Tongue (tissue), 3 donors: ENCODE results near the gene CRB2. TPM values are rescaled to one million over a fixed set of nuclear protein-coding genes. Genes with fewer than 3 reads are reported as not detected.

Experiments used
- DNase-seq: peaks from one replicate; pipeline ENCODE4 v3.0.0-alpha.2; 2015
- small RNA-seq: library from RNA; depleted of rRNA; stranded (forward); fragments of <200 nt; gene quantifications from one replicate; pipeline ENCODE3, GENCODE V24; 2014; ENCODE audit warnings: low replicate concordance
- total RNA-seq: library from RNA; depleted of rRNA; stranded (reverse); fragments of >200 nt; gene quantifications from one replicate; pipeline ENCODE4 v1.2.3, GENCODE V29; 2014

CRB2 gene
- total RNA-seq, 1 donor from 2014 or later: 0.72 TPM

DNA sequence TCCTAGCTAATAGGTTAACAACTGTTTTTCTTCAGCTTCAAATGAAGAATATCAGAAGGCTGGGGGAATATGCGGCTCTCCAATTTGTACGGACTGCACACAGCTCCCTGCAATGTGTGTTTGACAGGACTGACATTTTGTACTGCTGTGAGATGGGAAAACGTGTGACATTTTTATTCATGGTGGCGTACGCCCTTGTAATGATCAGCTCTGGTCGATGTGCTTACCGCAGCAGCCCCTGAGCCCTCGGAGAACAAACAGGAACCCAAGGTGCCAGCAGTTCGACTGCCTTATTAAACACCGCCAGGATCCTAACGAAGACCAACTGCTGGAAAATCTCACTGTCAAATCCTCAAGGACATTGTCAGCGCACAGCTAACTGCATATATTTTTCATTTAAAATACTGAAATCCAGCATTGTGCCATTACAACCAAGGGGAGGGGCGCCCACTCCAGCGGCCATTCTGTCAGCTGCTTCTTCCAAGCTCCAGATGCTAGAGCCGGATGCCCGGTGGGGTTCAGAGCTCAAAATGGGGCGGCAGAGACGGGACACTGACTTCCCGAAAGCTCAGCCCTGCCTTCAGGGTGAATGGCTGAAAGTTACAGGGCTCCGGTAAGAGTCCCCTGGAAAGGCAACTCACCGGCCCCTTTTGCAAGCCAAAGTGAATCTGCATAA, 66.8 kb downstream of the CRB2 start:
- no peak for DNase-seq

DNA sequence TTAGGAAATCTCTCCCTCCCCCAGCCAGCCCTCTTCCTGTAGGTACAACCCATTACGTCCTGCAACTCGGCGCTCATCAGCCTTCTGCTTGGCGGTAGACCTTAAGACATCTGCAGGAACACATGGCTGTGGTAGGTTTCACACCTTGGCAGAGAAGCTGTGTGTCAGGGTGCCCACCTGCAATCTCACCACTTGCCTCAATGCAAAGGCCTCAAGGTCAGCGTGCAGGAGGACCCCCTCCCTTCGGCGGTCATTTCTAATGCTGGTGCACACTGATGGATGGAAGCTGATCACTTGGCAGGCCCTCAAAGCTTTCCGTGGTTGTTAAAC, 67.3 kb downstream of the CRB2 start:
- no peak for DNase-seq

DNA sequence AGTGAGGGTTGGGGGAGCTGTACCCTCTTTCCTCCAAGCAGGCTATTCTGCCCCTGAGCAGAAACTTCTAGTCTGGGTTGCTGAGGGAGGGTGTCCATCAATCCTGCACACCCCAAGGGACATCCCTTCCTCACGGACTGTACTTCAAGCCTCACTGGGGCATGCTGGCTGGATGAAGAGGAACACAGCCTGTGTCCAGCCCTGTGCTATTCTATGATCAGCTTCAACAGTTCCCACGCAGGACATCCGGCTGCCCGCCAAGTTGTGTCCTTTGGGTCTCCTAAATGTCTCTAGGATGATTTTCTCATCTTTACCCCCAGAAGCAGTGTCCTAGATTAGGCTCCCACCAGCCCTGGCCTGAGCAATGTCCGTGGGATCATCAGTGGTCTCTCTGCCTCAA, 68.1 kb downstream of the CRB2 start:
- DNase-seq: no peak

DNA sequence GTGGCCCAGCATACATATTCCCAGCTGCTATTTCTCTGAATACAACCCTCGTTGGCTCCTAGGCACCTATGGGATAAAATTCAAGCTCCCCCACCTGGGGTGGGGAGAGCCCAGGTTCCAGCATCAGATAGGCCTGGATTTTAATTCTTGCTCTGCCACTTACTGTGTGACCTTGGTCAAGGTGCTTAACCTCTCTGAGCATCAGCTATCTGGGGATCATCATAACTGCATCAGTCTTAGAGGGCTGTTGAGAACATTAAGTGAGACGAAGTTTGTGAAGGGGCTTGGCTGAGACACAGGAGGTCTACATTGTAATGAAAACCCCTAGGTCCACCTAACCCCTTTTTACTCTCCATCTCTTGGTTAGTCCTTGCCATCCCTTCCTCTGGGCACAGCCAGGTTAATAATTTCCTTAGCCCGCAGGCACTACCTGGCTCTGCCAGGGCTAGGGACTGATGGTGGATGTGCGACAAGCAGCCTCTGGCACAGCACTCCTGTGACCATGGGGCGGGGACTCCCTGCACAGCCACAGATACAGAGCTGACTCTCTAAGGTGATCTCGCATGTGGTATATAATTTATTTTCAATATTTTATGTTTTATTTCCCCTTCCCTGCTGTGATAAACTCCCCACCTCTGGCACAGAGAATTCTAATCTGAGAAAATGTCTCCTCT, 68.7 kb downstream of the CRB2 start:
- no peak for DNase-seq

DNA sequence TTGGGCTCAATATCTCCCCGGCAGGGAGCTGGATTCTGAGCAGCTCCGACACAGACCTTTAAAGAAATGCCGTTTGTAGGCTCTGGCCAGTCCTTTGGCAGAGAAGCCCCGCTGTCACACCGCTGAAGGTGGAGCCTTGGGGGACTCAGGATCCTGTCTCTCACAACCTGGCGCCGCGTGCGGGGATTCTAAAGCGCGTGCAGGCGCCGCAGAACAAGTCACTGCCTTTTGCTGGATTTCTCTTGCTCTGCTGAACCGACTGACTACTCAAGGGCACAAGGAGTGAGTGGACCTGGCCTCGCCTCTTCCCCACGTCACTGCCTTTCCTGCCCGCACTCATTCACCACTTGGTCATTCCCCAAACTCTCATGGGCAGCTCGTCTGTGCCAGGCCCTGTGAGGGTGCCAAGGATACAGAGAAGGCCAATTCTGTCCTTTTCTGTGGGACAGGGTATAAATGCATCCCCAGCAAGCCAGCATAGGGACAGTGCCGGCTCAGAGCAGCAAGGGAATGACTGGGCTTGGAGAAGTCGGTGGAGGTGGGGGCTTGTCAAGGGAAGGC, 69.3 kb downstream of the CRB2 start:
- DNase-seq: no peak

DNA sequence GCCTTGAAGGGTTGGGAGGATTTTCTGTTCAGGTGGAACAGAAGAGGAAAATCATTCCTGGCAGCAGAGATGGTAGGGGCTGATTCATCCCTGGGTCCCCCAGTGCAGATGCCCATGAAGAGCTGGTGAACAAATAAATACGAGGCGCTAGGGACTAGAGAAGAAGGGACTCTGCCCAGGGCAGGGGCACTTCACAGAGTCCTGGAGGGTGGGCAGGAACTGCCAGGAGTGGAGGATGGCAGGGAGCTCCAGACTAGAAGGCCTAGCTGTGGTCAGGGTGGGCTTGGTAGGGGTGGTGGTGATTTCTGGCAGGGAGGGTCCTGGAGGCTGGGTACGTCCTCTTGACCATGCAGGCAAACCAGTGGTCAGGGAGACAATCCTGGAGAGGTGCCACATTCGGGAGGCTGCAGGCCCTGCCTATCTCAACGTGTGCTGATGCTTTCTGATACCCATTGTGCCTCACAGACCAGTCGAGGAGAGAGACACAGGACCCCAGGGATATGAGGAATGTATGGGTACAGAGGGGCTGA, 69.9 kb downstream of the CRB2 start:
- no peak for DNase-seq

DNA sequence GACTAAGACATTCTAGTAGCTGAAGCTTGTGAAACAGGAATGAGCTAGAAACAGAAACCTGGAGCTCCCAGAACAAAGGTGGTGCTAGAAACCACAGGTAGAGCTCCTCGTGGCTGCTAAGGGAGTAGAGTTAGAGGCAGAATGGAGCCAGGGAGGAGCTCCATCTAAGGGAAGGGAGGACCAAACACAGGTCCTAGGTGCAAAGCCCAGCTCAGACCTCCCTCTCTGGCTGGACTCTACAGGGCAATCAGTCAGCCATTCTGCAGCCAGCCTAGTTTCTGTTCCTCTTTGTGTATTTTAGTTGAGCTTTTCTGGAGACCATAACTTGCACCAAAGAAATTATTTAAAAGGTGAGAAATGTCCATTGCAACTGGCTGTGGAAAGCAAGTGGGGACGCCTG, 70.4 kb downstream of the CRB2 start:
- no peak for DNase-seq

Small RNA genes within 50 kb of the gene (small RNA-seq; reads per million reads assigned to genes)
- gene MIR601: not detected

Other genes with a start within 250 kb of the CRB2 start
- 26.3 TPM for gene STRBP, start 87.6 kb upstream of the CRB2 start, total RNA-seq